Skeletal muscle tissue (tissue), 4 donors: ENCODE results near the gene IFNAR1. TPM values are rescaled to one million over a fixed set of nuclear protein-coding genes. Genes with fewer than 3 reads are reported as not detected.
"Not testable (repeated sequence)": the region's sequence is repeated elsewhere in the genome, so short reads cannot be mapped to it uniquely, and the experiment has no call there.

ENCODE experiments used
- H3K27ac ChIP-seq: one replicate; pipeline ENCODE4 v1.7.0; 2013; ENCODE audit warnings: mild to moderate bottlenecking, low read depth, low read length, inconsistent platforms
- H3K27me3 ChIP-seq, 3 donors: one replicate each; pipeline ENCODE4 v1.7.0; 2013; ENCODE audit warnings: low read length in 3 of 3; ENCODE audit not compliant: control insufficient read depth in 3 of 3, insufficient read depth in 3 of 3
- H3K36me3 ChIP-seq, 3 donors: one replicate each; pipeline ENCODE4 v1.7.0; 2013; ENCODE audit warnings: low read length in 3 of 3; ENCODE audit not compliant: control insufficient read depth in 3 of 3, insufficient read depth in 3 of 3
- H3K4me1 ChIP-seq, 3 donors: one replicate each; pipeline ENCODE4 v1.7.0; 2013; ENCODE audit warnings: low read length in 3 of 3, mild to moderate bottlenecking in 3 of 3; ENCODE audit not compliant: control insufficient read depth in 3 of 3, insufficient read depth in 3 of 3
- H3K4me3 ChIP-seq, 3 donors: one replicate each; pipeline ENCODE4 v1.7.0; 2013; ENCODE audit warnings: low read length in 3 of 3
- H3K9ac ChIP-seq, 3 donors: one replicate each; pipeline ENCODE4 v1.7.0; 2013; ENCODE audit warnings: low read length in 3 of 3, mild to moderate bottlenecking in 3 of 3, moderate library complexity in 2 of 3, low read depth in 1 of 3
- H3K9me3 ChIP-seq, 3 donors: one replicate each; pipeline ENCODE4 v1.7.0; 2013; ENCODE audit warnings: low read length in 3 of 3; ENCODE audit not compliant: control insufficient read depth in 3 of 3
- total RNA-seq: library from RNA; depleted of rRNA; stranded (reverse); fragments of >200 nt; gene quantifications from one replicate; pipeline ENCODE4 v1.2.3, GENCODE V29; 2014
- donor health status: Osteomylitis.

The IFNAR1 gene
- total RNA-seq, 1 donor from 2014 or later = 15.1 TPM

- Histone ChIP-seq H3K27ac (no peak overlapping the region), H3K36me3 (no peaks in the 10 kb centered on the region), H3K9me3 (no peaks in the 10 kb centered on the region), H3K4me1 (no peaks in the 10 kb centered on the region), H3K9ac (no peak overlapping the region), H3K27me3 (peaks cover 0 to 4% (median 0%) of the 10 kb centered on the region in 3 donors), H3K4me3 (no peak overlapping the region)
Measured at GRCh38 chr21:33317786-33318486, 6.8 kb upstream of the IFNAR1 start.

- H3K36me3 ChIP-seq, H3K27me3 ChIP-seq, H3K4me1 ChIP-seq, H3K4me3 ChIP-seq, H3K9me3 ChIP-seq, H3K9ac ChIP-seq, H3K27ac ChIP-seq: not testable (repeated sequence)
Measured at GRCh38 chr21:33321005-33321404, 3.8 kb upstream of the IFNAR1 start.

GRCh38 chr21:33323610-33324009 is 1.2 kb upstream of the IFNAR1 start:
- not testable (repeated sequence) for H3K36me3 ChIP-seq, H3K27me3 ChIP-seq, H3K27ac ChIP-seq, H3K9me3 ChIP-seq
- H3K9ac ChIP-seq = peak overlapping the region in 1 of 3 donors; percentile 98
- peak overlapping the region in 1 of 3 donors; percentile 85 for H3K4me3 ChIP-seq
- peaks cover 12 to 19% (median 13%) of the 10 kb centered on the region in 3 donors for H3K4me1 ChIP-seq

GRCh38 chr21:33325222-33326067 is 675 bp downstream of the IFNAR1 start:
- Histone ChIP-seq H3K27ac (peak overlapping the region; percentile 92), H3K4me3 (peak overlapping the region; percentile 79 to 98 (median 90)), H3K9ac (peak overlapping the region; percentile 95 to 98 (median 97)), H3K36me3 (no peaks in the 10 kb centered on the region), H3K9me3 (no peaks in the 10 kb centered on the region), H3K27me3 (no peaks in the 10 kb centered on the region), H3K4me1 (peaks cover 13 to 23% (median 15%) of the 10 kb centered on the region in 3 donors)

- no peaks in the 10 kb centered on the region for H3K27me3 ChIP-seq
- H3K9ac ChIP-seq = no peak overlapping the region
- H3K4me3 ChIP-seq = no peak overlapping the region
- H3K27ac ChIP-seq = no peak overlapping the region
- peaks cover 15 to 28% (median 19%) of the 10 kb centered on the region in 3 donors for H3K4me1 ChIP-seq
- peaks cover 0 to 14% (median 6%) of the 10 kb centered on the region in 3 donors for H3K36me3 ChIP-seq
- H3K9me3 ChIP-seq = no peaks in the 10 kb centered on the region
Measured at GRCh38 chr21:33327326-33327725, 2.6 kb downstream of the IFNAR1 start.

- H3K27ac ChIP-seq = no peak overlapping the region
- H3K9ac ChIP-seq = no peak overlapping the region
- peaks cover 0 to under 1% (median 0%) of the 10 kb centered on the region in 3 donors for H3K9me3 ChIP-seq
- no peaks in the 10 kb centered on the region for H3K27me3 ChIP-seq
- peaks cover 15 to 28% (median 19%) of the 10 kb centered on the region in 3 donors for H3K4me1 ChIP-seq
- no peak overlapping the region for H3K4me3 ChIP-seq
- H3K36me3 ChIP-seq = peaks cover 0 to 14% (median 6%) of the 10 kb centered on the region in 3 donors
Measured at GRCh38 chr21:33327792-33328433, 3.1 kb downstream of the IFNAR1 start.

- Histone ChIP-seq H3K36me3 (peaks cover 0 to 14% (median 7%) of the 10 kb centered on the region in 3 donors), H3K4me1 (peaks cover 12 to 26% (median 14%) of the 10 kb centered on the region in 3 donors), H3K27me3 (no peaks in the 10 kb centered on the region), H3K27ac (no peak overlapping the region), H3K4me3 (no peak overlapping the region), H3K9me3 (peaks cover 0 to 4% (median 0%) of the 10 kb centered on the region in 3 donors), H3K9ac (no peak overlapping the region)
Measured at GRCh38 chr21:33330726-33331125, 6.0 kb downstream of the IFNAR1 start.

GRCh38 chr21:33332143-33332542 is 7.4 kb downstream of the IFNAR1 start:
- Histone ChIP-seq H3K9ac (no peak overlapping the region), H3K36me3 (peaks cover 0 to 14% (median 7%) of the 10 kb centered on the region in 3 donors), H3K4me3 (no peak overlapping the region), H3K27me3 (no peaks in the 10 kb centered on the region), H3K9me3 (peaks cover 0 to 4% (median 0%) of the 10 kb centered on the region in 3 donors), H3K27ac (no peak overlapping the region), H3K4me1 (peaks cover 7 to 17% (median 10%) of the 10 kb centered on the region in 3 donors)

GRCh38 chr21:33334191-33334590 is 9.4 kb downstream of the IFNAR1 start:
- peaks cover 0 to 15% (median 9%) of the 10 kb centered on the region in 3 donors for H3K36me3 ChIP-seq
- H3K27me3 ChIP-seq = no peaks in the 10 kb centered on the region

More at GRCh38 chr21:33334191-33334590, 9.4 kb downstream of the IFNAR1 start:
- Histone ChIP-seq H3K4me1 (peaks cover 3 to 9% (median 7%) of the 10 kb centered on the region in 3 donors), H3K27ac (no peak overlapping the region), H3K4me3 (no peak overlapping the region), H3K9ac (no peak overlapping the region), H3K9me3 (peaks cover 0 to 4% (median 0%) of the 10 kb centered on the region in 3 donors)
